Stimulated activated CD4-positive, alpha-beta T cell treated with anti-CD3 and anti-CD28 coated beads, TNF-alpha, amount 100 ng/mL, for 24 hours (primary cell): ENCODE measurements around the gene SLC35F5.
A peak's percentile ranks its signal among the peaks of the same experiment; 100 is the strongest.
"Not testable (repeated sequence)": the region's sequence is repeated elsewhere in the genome, so short reads cannot be mapped to it uniquely, and the experiment has no call there.

ENCODE experiments used
- DNase-seq, 3 experiments: peaks; one replicate each; pipeline ENCODE4 v3.0.0-alpha.2; 2020; ENCODE audit warnings: low read depth in 3 of 3

SLC35F5 gene

DNA sequence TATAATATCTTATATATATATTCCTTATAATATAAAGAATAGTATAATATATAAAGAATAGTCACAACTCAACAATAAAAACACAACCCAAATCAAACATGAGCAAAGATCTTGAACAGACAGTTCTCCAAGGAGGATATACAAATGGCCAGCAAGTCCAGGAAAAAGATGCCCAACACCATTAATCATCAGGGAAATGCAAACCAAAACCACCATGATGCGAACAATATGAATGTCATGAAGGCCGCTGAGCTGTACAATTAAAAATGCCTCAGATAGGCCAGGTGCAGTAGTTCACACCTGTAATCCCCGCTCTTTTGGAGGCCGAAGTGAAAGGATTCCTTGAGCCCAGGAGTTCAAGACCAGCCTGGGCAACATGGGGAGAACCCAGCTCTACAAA lies 58.9 kb downstream of the SLC35F5 start:
- DNase-seq: no peak

DNA sequence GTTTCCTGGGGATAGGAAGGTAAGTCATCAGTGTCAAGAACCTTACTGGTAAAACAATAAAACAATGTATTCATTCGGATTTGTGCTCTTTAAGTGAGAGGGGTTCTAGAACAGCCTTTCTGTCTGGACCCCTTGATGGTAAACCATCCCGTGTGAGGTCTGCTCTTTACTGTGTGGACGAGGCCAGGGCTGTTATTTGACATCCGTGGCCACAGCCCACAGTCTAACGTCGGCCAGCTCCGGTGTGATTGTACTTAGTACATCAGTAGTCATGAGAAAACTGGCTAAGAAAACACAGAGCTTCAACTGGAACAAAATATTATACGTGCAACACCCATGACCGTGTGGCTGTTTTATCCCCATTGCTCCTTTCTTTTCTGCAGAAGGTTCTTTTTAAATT lies 62.0 kb downstream of the SLC35F5 start:
- no peak for DNase-seq

DNA sequence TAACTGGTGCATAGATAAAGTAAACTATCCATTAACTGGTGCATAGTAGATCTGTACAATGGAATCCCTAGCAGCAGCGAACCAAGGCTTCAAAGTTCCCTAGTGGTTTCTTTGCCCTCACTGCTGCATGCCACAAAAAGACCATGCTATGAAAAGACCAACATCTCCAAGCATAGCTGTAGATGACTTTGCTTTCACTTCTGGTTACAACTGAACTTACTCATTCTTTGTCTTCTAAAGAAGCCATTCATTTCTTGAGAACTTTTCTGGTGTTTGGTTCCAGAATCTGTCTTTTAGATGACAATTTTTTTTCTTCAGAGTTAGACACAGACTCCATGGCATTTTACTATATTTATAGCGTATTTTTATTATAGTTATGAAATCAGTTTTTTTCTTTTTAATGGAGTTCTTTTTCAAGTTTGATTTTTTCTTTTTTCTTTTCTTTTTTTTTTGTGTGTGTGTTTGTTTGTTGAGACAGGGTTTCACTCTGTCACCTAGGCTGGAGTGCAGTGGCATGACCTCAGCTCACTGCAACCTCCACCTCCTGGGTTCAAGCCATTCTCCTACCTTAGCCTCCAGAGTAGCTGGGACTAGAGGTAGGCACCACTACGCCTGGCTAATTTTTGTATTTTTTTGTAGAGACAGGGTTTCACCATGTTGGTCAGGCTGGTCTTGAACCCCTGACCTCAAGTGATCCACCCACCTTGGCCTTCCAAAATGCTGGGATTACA lies 63.6 kb downstream of the SLC35F5 start:
- DNase-seq: peak in 1 of 3 experiments; percentile 18

DNA sequence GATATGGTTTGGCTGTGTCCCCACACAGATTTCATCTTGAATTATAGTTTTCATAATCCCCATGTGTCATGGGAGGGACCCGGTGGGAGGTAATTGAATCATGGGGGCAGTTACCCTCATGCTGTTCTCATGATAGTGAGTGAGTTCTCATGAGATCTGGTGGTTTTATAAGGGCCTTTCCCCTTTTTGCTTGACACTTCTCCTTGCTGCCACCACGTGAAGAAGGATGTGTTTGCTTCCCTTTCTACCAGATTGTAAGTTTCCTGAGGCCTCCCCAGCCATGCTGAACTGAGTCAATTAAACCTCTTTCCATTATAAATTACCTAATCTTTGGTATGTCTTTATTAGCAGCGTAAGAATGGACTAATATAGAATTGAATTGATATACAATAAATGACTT lies 65.6 kb downstream of the SLC35F5 start:
- not testable (repeated sequence) for DNase-seq

DNA sequence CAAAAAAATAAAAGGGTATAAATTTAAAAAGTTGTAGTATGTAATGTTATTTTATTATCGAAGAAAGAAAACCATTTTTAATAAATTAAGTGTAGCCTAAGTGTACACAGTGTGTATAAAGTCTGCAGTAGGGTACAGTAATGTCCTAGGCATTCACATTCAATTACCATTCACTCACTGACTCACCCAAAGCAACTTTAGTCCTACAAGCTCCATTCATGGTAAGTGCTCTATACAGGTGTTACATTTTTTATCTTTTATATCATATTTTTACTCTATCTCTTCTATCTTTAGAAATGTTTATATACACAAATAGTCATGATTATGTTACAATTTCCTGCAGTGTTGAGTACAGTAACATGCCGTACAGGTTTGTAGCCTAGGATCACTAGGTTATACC lies 69.9 kb downstream of the SLC35F5 start:
- DNase-seq: no peak

DNA sequence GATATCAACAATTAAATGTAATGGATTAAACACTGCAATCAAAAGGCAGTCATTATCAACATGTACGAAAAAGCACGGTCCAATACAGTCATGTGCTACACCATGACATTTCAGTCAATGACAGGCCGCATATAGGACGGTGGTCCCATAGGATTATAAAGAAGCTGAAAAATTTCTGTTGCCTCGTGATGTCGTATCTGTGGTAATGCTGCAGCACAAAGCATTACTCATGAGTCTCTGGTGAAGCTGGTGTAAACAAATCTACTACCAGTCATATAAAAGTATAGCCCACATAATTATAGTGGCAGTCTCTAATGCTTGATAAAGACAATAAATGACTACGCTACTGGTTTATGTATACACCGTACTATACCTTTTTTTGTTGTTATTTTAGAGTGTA lies 71.0 kb downstream of the SLC35F5 start:
- DNase-seq: no peak

DNA sequence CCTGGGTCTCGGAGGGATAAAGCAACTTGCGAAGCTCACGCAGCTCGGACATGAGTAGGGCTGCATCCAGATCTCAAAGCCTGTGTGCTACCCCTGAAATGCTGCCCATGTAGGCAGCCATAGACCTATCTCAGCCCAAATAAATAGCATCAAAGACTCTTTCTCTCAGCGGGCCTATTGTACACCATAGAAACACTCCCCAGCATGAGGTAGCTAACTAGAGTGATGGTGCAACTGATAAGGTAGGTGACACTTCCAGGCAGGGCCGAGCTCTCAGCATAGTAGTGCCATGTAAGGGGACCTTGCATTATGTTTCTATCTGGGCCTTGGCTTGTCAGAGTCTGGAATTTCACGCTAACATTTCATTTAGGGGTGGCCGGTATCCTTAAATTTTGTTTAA lies 77.0 kb downstream of the SLC35F5 start:
- DNase-seq: no peak

DNA sequence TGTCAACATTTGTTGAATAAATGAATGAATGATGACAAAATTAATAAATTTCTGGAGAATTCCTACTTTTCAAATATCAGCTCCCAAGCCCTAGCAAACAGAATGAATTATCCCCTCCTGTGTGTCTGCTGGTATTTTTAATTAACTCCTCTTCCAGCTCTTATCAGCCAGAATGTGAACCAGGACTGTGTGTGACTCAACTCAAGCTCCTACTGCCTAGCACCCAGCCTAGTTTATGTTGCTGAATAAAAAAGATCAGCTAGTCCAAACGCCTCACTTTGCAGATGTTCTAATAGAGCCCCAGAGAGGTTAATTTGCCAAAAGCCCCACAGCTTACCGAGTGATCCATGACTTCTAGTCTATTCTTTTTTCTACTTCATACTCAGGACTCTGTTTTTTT lies 79.1 kb downstream of the SLC35F5 start:
- DNase-seq: no peak

DNA sequence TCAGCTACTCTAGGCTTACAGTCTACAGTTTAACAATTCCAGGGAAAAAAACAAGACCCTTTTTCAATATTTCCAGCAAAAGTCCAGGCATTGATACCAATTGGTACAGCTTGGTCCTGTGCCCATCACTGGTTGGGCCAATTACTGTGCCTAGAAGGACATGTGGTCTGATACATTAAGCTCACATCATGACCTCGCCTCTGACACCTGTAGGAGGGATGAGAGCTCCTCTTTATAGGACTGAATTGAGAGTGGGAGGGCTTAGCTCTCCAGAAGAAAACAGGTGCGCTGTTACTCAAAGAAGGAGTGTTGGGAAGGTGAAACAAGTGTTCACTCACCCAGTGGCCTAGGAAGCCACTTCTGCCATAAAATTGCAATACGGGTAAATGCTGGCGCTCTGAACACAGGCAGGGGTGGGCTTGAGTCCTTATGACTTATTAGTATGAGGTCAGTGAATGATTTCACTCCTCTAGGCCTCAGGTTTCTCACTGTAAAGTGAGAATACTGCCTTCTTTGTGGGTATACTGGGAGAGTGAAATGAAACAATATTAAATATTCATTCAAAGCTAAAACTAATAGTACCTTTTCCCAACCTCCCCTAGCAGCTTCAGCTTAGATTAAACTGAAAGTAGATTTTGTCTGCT lies 79.7 kb downstream of the SLC35F5 start:
- no peak for DNase-seq

DNA sequence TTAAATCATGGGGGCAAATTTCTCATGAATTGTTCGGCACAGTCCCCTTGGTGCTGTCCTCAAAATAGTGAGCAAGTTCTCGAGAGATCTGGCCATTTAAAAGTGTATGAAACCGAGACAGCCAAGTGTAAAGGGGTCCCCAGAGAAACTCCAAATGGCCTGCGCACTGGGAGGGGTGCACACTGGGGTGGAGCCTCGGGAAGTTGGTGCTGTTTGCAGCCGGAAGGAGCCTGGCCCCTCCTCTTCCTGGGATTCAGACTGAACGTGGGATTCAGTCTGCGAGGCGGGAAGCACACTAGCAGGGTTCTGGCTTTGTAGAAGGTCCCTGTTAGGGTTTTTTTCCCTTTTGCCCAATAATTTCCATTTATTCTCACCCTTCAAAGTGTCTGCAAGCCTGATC lies 80.6 kb downstream of the SLC35F5 start:
- DNase-seq: no peak

DNA sequence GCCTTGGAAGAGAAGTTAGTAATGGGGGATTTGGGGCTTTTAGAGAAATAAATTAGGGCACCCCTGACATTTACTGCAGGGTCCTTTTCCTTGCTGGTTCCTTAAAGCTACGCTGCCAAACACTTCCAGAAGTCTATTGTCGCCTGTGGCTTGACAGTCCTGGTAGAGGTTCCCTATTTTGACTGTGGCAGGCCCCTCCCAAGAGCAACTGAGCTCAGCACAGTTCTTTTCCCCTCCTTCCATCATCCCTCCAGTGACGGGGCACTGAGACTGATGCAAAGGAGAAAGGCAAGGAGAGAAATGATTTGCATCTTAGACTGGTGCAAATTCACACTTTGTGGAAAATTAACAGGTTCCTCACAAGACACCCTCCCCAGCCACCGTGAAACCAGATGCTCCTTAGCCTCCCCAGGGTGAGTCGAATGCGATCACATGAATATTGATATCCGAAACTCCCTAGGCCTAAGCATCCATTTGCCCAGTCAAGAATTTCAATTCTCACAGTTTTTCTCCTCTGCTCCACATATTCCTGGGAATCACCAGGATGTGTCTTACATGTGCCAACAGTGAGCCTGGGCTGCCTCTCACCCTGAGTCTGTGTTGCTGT lies 84.0 kb downstream of the SLC35F5 start:
- DNase-seq: no peak

DNA sequence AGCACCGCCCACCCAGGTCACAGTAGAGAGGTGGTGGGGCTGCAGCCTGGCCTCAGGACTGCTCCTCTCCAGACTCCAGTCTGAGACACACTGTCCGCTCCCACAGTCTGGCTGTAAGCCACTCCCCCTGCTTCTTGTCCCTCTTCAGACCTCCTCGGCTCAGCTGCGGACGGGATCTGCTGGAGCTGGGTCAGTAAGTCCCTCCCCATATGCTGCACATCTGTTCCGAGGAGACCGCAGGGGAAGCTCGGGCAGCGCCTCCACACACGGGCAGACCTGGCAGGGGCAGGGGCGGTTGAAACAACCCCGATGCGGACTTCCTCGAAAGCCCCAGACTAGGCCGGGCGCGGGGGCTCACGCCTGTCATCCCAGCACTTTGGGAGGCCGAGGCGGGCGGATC lies 87.4 kb downstream of the SLC35F5 start:
- not testable (repeated sequence) for DNase-seq

DNA sequence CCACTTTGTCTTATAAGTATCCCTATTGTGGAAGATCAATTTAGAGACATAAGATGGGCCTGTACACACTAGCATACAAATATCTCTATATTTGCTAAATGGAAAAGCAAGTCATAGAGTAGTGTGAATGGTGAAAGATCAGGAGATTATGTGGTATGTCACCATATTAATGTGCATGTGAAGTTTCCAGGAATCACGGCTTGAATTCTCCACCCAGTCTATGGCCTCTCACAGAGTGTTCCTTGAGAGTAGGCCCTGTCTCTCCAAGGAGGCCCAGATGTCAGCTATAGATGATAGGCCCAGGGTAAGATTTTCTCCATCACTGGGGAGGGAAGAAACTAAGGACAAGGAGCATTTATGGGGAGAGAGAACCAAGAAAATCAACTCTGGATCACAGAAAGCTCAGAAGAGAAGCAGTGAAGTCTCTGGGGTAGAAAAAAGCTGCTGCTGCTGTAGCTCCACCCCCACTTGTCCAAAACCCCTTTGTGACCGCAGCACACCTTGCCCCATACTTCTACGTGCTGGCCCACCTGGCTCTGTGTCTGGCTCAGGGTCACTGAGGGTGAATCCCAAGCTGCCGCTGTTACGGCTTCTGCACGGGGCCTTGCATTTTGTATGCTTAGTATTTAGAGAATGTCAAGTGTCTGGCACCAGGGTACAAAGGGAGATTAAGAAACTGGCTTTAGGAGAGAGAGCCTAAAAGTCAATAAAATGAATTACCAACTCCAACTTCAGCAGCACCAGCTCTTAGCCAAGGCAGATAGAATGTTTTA lies 91.5 kb downstream of the SLC35F5 start:
- not testable (repeated sequence) for DNase-seq

DNA sequence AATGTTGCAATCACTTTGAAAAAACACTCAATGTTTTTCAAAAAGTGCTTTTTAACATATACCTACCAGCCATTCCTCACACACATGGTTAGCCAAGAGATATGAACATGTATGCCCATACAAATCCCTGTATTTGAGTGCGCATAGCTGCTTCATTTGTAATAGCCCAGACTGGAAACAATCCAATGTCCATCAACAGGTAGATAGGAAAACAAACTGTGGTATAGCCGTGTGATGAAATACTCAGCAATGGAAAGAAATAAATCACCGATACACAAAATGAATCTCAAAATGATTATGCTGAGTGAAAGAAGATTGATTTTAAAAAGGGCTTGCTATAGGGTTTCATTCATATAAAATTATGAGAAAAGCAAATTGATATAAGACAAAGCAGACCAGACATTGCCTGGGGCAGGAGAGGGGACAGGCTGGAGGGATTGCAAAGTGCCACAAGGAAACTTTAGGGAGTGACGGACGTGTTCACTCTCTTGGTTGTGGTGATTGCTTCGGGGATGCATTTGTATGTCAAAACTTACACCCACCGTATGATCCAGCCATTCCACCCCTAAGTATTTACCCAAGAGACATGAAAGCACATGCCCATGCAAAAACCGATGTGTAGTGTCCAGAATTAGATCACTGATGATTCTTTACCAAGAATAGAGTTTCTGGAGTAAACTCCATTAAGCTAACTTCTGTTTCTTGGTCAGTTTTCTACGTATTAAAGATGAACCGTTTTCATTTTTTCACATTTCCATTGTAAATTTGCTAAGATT lies 93.0 kb downstream of the SLC35F5 start:
- not testable (repeated sequence) for DNase-seq
